Endodermal cell (in vitro differentiated cells): ENCODE results near the gene CDS2. TPM values are rescaled to one million over a fixed set of nuclear protein-coding genes. Genes with fewer than 3 reads are reported as not detected.

Experiments used
- DNase-seq: peaks from one replicate; pipeline ENCODE4 v3.0.0-alpha.2; 2017
- H3K27ac ChIP-seq: 2 replicates; pipeline ENCODE4 v1.5.1; 2013; ENCODE audit warnings: mild to moderate bottlenecking, low read depth, low read length, moderate library complexity
- H3K27me3 ChIP-seq: 2 replicates; pipeline ENCODE4 v1.6.1; 2013; ENCODE audit warnings: mild to moderate bottlenecking, low read length, moderate library complexity; ENCODE audit not compliant: insufficient read depth, control insufficient read depth, poor library complexity, severe bottlenecking
- H3K36me3 ChIP-seq: 2 replicates; pipeline ENCODE4 v1.7.0; 2013; ENCODE audit warnings: mild to moderate bottlenecking, low read length, moderate library complexity; ENCODE audit not compliant: control insufficient read depth, insufficient read depth
- H3K4me1 ChIP-seq: one replicate; pipeline ENCODE4 v1.7.0; 2013; ENCODE audit warnings: low read length; ENCODE audit not compliant: control insufficient read depth, insufficient read depth
- H3K4me3 ChIP-seq: 2 replicates; pipeline ENCODE4 v1.5.1; 2013; ENCODE audit warnings: mild to moderate bottlenecking, low read length, moderate library complexity
- H3K9ac ChIP-seq: 2 replicates; pipeline ENCODE4 v1.6.1; 2013; ENCODE audit warnings: mild to moderate bottlenecking, low read length, moderate library complexity; ENCODE audit not compliant: poor library complexity, severe bottlenecking; ENCODE audit errors: extremely low read depth
- H3K9me3 ChIP-seq: 2 replicates; pipeline ENCODE4 v1.6.1; 2013; ENCODE audit warnings: mild to moderate bottlenecking, low read length, moderate library complexity; ENCODE audit not compliant: control insufficient read depth
- H3K27ac Mint-ChIP-seq: 2 replicates; pipeline ENCODE4 v1.8.0; 2020; ENCODE audit warnings: mixed read lengths
- H3K27me3 Mint-ChIP-seq: 2 replicates; pipeline ENCODE4 v1.8.0; 2021; ENCODE audit warnings: mild to moderate bottlenecking, mixed read lengths; ENCODE audit not compliant: insufficient read depth
- H3K36me3 Mint-ChIP-seq: 2 replicates; pipeline ENCODE4 v1.8.0; 2020; ENCODE audit warnings: low read depth, mixed read lengths
- H3K4me1 Mint-ChIP-seq: 2 replicates; pipeline ENCODE4 v1.8.0; 2020; ENCODE audit warnings: mixed read lengths
- H3K4me3 Mint-ChIP-seq: 2 replicates; pipeline ENCODE4 v1.8.0; 2020; ENCODE audit warnings: mild to moderate bottlenecking, moderate library complexity, mixed read lengths
- H3K9me3 Mint-ChIP-seq: 2 replicates; pipeline ENCODE4 v1.8.0; 2020; ENCODE audit warnings: mild to moderate bottlenecking, mixed read lengths
- WGBS, 2 experiments: methylation state at CpG; one replicate each; pipeline versions ENCODE4 v1.1.5 to v1.1.7; 2013; ENCODE audit warnings: missing lambda C conversion rate in 2 of 2, mixed read lengths in 1 of 2; ENCODE audit not compliant: insufficient coverage in 1 of 2, insufficient read length in 1 of 2; 5-methylcytosine and 5-hydroxymethylcytosine counted together
- total RNA-seq, 2 donors: library from RNA; stranded (reverse); fragmentation: NEBNext Ultra II Directional in 1 of 2; extraction: Animal tissue kit (Norgen Biotek cat#: 25700) in 1 of 2; gene quantifications; 2 replicates in 1 of 2; 3 replicates in 1 of 2; pipeline ENCODE4 v1.2.1, GENCODE V29; 2021
- TF ChIP-seq, protein P1 (sequence below): fragments of 200-600 bp; sonication (generic); conservative IDR thresholded peaks from 2 replicates; pipeline ENCODE4 v1.5.0; 2021; ENCODE audit warnings: antibody characterized with exemption, mild to moderate bottlenecking

Gene CDS2
- total RNA-seq, 2 donors from 2014 or later = 66.8 to 77.1 TPM

DNA sequence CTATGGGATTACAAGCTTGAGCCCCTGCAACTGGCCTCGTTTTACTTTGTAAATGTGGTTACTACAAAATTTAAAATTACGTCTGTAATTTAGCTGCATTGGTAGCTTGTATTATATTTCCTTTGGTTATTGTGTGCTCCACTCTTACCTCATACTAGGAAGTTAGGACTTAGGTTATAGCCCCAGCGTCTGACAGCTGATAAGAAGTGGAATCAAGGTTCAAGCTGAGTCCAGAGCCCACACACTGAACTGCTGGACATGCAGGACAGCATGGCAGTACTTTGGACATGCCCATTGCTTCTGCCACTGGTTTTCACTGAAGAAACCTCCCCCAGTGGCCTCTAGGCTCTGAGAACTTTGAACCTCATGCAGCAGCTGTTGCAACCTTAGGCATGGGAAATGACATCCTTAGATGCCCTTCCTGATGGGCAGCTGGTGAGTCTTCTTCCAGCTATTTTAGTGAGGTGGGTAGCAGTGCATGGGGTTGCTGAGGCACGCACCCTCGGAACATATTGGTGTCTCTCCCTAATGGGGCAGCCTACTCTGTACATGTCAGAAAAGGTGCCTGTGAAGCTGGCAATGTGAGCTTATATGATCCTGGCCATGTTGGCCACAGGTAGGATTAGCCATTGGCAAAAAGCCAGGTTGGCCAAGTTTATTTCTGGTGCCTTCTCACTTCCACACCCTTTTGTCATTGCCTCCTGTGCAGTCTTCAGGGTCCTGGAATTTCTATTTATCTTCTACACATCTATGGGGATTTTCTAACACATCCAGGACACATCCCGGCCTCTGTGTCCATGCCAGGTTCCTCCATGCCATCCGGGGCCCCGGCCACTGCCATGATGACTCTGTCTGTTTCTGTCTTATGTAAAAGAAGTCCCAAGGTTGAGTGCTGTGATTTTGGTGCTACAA is 85.3 kb downstream of the CDS2 start:
- Histone ChIP-seq H3K27me3 (no peaks in the 10 kb centered on the region), H3K27ac (no peak overlapping the region), H3K36me3 (peaks cover 39% of the 10 kb centered on the region), H3K9me3 (no peaks in the 10 kb centered on the region), H3K9ac (no peak overlapping the region), H3K4me1 (no peaks in the 10 kb centered on the region), H3K4me3 (no peak overlapping the region)
- Mint-ChIP-seq H3K27ac (no peak overlapping the region), H3K9me3 (no peaks in the 10 kb centered on the region), H3K27me3 (no peaks in the 10 kb centered on the region), H3K4me1 (peaks cover 7% of the 10 kb centered on the region), H3K36me3 (peaks cover 23% of the 10 kb centered on the region), H3K4me3 (no peak overlapping the region)
- TF ChIP-seq, protein P1, sequence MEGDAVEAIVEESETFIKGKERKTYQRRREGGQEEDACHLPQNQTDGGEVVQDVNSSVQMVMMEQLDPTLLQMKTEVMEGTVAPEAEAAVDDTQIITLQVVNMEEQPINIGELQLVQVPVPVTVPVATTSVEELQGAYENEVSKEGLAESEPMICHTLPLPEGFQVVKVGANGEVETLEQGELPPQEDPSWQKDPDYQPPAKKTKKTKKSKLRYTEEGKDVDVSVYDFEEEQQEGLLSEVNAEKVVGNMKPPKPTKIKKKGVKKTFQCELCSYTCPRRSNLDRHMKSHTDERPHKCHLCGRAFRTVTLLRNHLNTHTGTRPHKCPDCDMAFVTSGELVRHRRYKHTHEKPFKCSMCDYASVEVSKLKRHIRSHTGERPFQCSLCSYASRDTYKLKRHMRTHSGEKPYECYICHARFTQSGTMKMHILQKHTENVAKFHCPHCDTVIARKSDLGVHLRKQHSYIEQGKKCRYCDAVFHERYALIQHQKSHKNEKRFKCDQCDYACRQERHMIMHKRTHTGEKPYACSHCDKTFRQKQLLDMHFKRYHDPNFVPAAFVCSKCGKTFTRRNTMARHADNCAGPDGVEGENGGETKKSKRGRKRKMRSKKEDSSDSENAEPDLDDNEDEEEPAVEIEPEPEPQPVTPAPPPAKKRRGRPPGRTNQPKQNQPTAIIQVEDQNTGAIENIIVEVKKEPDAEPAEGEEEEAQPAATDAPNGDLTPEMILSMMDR = no peak
- no peak for DNase-seq
- 92 to 100% methylated on average over 5 to 8 of the region's 8 CpGs for WGBS, 2 experiments

DNA sequence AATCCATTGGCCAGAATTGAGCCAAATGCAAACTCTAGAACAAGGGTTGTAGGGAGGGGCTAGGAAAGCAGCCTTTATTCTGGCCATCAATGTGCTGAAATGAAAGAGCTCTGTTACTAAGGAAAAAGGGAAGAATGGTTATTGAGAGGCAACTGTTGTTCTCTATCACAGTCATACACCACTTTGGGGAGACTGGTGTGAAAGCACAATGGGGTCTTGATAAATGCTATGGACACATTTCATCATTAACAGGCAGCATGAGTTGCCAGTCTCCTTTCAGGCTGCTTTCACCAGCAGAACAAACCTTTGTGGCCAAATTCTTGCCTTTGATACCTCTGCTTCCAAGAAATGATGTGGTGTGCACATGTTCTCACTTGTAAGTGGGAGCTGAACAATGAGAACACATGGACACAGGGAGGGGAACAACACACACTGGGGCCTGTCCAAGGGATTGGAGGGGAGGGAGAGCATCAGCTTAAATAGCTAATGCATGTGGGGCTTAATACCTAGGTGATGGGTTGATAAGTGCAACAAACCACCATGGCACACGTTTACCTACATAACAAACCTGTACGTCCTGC is 86.2 kb downstream of the CDS2 start:
- no peak overlapping the region for H3K4me3 Mint-ChIP-seq
- TF ChIP-seq, protein P1 = no peak
- H3K27me3 Mint-ChIP-seq = no peaks in the 10 kb centered on the region
- Histone ChIP-seq H3K9ac (no peak overlapping the region), H3K27ac (no peak overlapping the region), H3K27me3 (no peaks in the 10 kb centered on the region), H3K4me1 (no peaks in the 10 kb centered on the region), H3K4me3 (no peak overlapping the region), H3K9me3 (no peaks in the 10 kb centered on the region), H3K36me3 (peaks cover 30% of the 10 kb centered on the region)
- H3K36me3 Mint-ChIP-seq = peaks cover 19% of the 10 kb centered on the region
- WGBS, 2 experiments = no CpG with 5 or more reads among the region's 2 CpGs
- no peak for DNase-seq
- H3K9me3 Mint-ChIP-seq = no peaks in the 10 kb centered on the region
- H3K27ac Mint-ChIP-seq = no peak overlapping the region
- H3K4me1 Mint-ChIP-seq = peaks cover 7% of the 10 kb centered on the region

DNA sequence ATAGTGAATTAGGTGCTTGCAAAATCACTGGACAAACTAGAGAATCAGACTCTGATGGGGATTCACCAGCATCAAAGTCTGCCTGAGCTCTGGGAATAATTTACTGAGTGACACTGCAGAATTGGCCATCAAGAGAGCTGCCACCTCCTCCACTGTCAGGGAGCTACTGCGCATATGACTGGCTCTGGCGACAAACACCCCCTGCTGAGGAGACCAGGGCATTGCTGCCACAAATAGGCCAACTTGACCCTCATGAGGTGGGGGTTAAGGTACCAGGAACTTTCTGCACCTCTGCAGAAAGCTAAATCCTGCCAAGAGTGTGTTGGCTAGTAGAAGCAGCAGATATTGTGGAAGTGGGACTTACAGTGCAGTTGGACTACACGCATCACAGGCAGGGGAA is 88.0 kb downstream of the CDS2 start:
- Mint-ChIP-seq H3K4me3 (no peak overlapping the region), H3K9me3 (no peaks in the 10 kb centered on the region), H3K36me3 (peaks cover 19% of the 10 kb centered on the region), H3K4me1 (peaks cover 7% of the 10 kb centered on the region), H3K27me3 (no peaks in the 10 kb centered on the region), H3K27ac (no peak overlapping the region)
- H3K4me3 ChIP-seq = no peak overlapping the region
- no peaks in the 10 kb centered on the region for H3K27me3 ChIP-seq
- peaks cover 16% of the 10 kb centered on the region for H3K36me3 ChIP-seq
- H3K9ac ChIP-seq = no peak overlapping the region
- TF ChIP-seq, protein P1 = peak; percentile 15
- no peaks in the 10 kb centered on the region for H3K4me1 ChIP-seq
- no peak overlapping the region for H3K27ac ChIP-seq
- no peaks in the 10 kb centered on the region for H3K9me3 ChIP-seq
- 75 to 92% methylated on average over 2 to 3 of the region's 3 CpGs for WGBS, 2 experiments
- DNase-seq = peak; percentile 61
